Neural crest cell (in vitro differentiated cells): ENCODE data around the gene DNAH7. TPM values are rescaled to one million over a fixed set of nuclear protein-coding genes. Genes with fewer than 3 reads are reported as not detected.

Experiments used
- DNase-seq: peaks from one replicate; pipeline ENCODE4 v3.0.0; 2021; ENCODE audit warnings: low read depth, mixed read lengths, low spot score
- H3K27ac Mint-ChIP-seq: one replicate; pipeline ENCODE4 v1.8.0; 2021; ENCODE audit warnings: mild to moderate bottlenecking, mixed read lengths; ENCODE audit not compliant: unreplicated experiment
- H3K27me3 Mint-ChIP-seq: 2 replicates; pipeline ENCODE4 v1.8.0; 2021; ENCODE audit warnings: low read depth, mild to moderate bottlenecking, mixed read lengths
- H3K36me3 Mint-ChIP-seq: 2 replicates; pipeline ENCODE4 v1.8.0; 2021; ENCODE audit warnings: low read depth, mild to moderate bottlenecking, mixed read lengths
- H3K4me1 Mint-ChIP-seq: 2 replicates; pipeline ENCODE4 v1.8.0; 2021; ENCODE audit warnings: mixed read lengths
- H3K4me3 Mint-ChIP-seq: one replicate; pipeline ENCODE4 v1.8.0; 2021; ENCODE audit warnings: mild to moderate bottlenecking, mixed read lengths
- H3K9me3 Mint-ChIP-seq: 2 replicates; pipeline ENCODE4 v1.8.0; 2021; ENCODE audit warnings: mixed read lengths
- CTCF ChIP-seq: fragments of 200-600 bp; sonication (generic); conservative IDR thresholded peaks from 2 replicates; pipeline ENCODE4 v1.5.0; 2021; ENCODE audit warnings: antibody characterized with exemption, mild to moderate bottlenecking
- total RNA-seq: library from RNA; stranded (reverse); gene quantifications from 2 replicates; pipeline ENCODE4 v1.2.1, GENCODE V29; 2021

The DNAH7 gene
- total RNA-seq, 1 donor from 2014 or later = 1.5 TPM

GRCh38 chr2:196086517-196087368 is 18.1 kb upstream of the DNAH7 start:
- Mint-ChIP-seq H3K4me1 (no peaks in the 10 kb centered on the region), H3K9me3 (peaks cover 12% of the 10 kb centered on the region), H3K4me3 (no peak overlapping the region), H3K27me3 (no peaks in the 10 kb centered on the region), H3K27ac (no peak overlapping the region), H3K36me3 (peaks cover 8% of the 10 kb centered on the region)
- TF ChIP-seq CTCF = no peak
- no peak for DNase-seq

- no peak for DNase-seq
- no peak for TF ChIP-seq CTCF
- H3K9me3 Mint-ChIP-seq = peaks cover 10% of the 10 kb centered on the region
- no peaks in the 10 kb centered on the region for H3K4me1 Mint-ChIP-seq
- H3K4me3 Mint-ChIP-seq = no peak overlapping the region
- no peaks in the 10 kb centered on the region for H3K27me3 Mint-ChIP-seq
- H3K36me3 Mint-ChIP-seq = peaks cover 8% of the 10 kb centered on the region
- no peak overlapping the region for H3K27ac Mint-ChIP-seq
Measured at GRCh38 chr2:196083601-196084000, 15.0 kb upstream of the DNAH7 start.

- H3K4me1 Mint-ChIP-seq = no peaks in the 10 kb centered on the region
- no peaks in the 10 kb centered on the region for H3K27me3 Mint-ChIP-seq
- H3K27ac Mint-ChIP-seq = no peak overlapping the region
- DNase-seq = no peak
- no peak for TF ChIP-seq CTCF
- H3K36me3 Mint-ChIP-seq = peaks cover 8% of the 10 kb centered on the region
- H3K9me3 Mint-ChIP-seq = peaks cover 10% of the 10 kb centered on the region
- no peak overlapping the region for H3K4me3 Mint-ChIP-seq
Measured at GRCh38 chr2:196080526-196080925, 11.9 kb upstream of the DNAH7 start.

- Mint-ChIP-seq H3K4me3 (no peak overlapping the region), H3K27me3 (no peaks in the 10 kb centered on the region), H3K27ac (no peak overlapping the region), H3K36me3 (peaks cover 5% of the 10 kb centered on the region), H3K9me3 (peaks cover 4% of the 10 kb centered on the region), H3K4me1 (no peaks in the 10 kb centered on the region)
- DNase-seq = no peak
- no peak for TF ChIP-seq CTCF
Measured at GRCh38 chr2:196079052-196079451, 10.4 kb upstream of the DNAH7 start.

- Mint-ChIP-seq H3K9me3 (peaks cover 3% of the 10 kb centered on the region), H3K4me3 (no peak overlapping the region), H3K27me3 (no peaks in the 10 kb centered on the region), H3K27ac (no peak overlapping the region), H3K36me3 (peaks cover 3% of the 10 kb centered on the region), H3K4me1 (no peaks in the 10 kb centered on the region)
- no peak for DNase-seq
- TF ChIP-seq CTCF = no peak
Measured at GRCh38 chr2:196077821-196078220, 9.2 kb upstream of the DNAH7 start.
